ENCODE measurements around the gene PTPRQ.

DNA sequence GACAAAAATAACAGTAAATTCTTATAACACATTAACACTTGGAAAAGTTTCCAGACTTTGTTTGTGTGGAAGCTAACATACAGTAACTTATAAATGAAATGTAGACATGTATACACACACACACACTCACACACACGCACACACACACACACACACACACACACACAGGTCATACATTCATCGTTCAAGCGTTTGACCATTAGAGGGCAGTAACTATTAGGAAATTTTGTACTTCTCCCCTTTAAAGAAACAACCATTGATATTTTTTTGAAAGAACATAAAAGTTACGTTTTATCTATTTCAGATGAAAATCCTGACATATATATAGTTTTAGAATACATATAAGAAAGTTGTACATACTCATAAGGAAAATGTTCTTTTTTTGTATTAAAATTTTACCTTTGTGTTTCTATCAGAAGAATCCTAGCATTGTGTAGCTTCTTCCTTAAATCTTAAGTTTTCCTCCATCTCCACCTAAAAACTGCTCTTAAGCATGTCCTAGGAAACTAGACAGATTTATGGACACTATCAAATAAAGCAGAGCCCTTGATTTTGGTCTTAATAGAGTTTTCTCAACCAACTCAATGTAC, 29.0 kb downstream of the PTPRQ start:
- no peak for TF ChIP-seq ZNF138 (tag by site-specific recombination; IDR thresholded peaks at IDR 0.05; ENCODE audit: borderline replicate concordance)
- no peak for TF ChIP-seq ZNF792 (tag by site-specific recombination; IDR thresholded peaks at IDR 0.05)
- TF ChIP-seq KLF16 (tag by site-specific recombination; IDR thresholded peaks at IDR 0.05): no peak
- TF ChIP-seq, protein P1, sequence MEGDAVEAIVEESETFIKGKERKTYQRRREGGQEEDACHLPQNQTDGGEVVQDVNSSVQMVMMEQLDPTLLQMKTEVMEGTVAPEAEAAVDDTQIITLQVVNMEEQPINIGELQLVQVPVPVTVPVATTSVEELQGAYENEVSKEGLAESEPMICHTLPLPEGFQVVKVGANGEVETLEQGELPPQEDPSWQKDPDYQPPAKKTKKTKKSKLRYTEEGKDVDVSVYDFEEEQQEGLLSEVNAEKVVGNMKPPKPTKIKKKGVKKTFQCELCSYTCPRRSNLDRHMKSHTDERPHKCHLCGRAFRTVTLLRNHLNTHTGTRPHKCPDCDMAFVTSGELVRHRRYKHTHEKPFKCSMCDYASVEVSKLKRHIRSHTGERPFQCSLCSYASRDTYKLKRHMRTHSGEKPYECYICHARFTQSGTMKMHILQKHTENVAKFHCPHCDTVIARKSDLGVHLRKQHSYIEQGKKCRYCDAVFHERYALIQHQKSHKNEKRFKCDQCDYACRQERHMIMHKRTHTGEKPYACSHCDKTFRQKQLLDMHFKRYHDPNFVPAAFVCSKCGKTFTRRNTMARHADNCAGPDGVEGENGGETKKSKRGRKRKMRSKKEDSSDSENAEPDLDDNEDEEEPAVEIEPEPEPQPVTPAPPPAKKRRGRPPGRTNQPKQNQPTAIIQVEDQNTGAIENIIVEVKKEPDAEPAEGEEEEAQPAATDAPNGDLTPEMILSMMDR (tag by site-specific recombination; IDR thresholded peaks at IDR 0.05): 0 out of 2 replicates have a peak, but pooled peaks have one; percentile 29
- no peak for TF ChIP-seq ZNF561 (tag by site-specific recombination; IDR thresholded peaks at IDR 0.05; ENCODE audit: borderline replicate concordance)

All from HEK293 (cell line).